A673 (cell line): ENCODE measurements around the gene CNNM3. TPM values are rescaled to one million over a fixed set of nuclear protein-coding genes. Genes with fewer than 3 reads are reported as not detected.

Experiments used
- BruUV-seq: library from RNA; stranded (reverse); fragments of 400-500 nt; replicated peaks from 2 replicates; lab custom pipeline; 2021; lab: Mats Ljungman, UMichigan
- CTCF ChIA-PET: fragments of 300-600 bp; sonication (Branson Sonifier 250); formaldehyde crosslinking; loops from one replicate; lab custom pipeline; 2022; ENCODE audit warnings: antibody characterized with exemption; lab: Charles Lee
- POLR2A ChIA-PET: fragments of 300-600 bp; sonication (Branson Sonifier 250); formaldehyde crosslinking; loops from one replicate; lab custom pipeline; 2022; ENCODE audit warnings: antibody characterized with exemption; ENCODE audit not compliant: low non-redundant PET; lab: Charles Lee
- DNase-seq: peaks from one replicate; pipeline ENCODE4 v3.0.0-alpha.2; 2015; ENCODE audit warnings: low spot score
- H3K27ac ChIP-seq: fragments of 200-600 bp; sonication (generic); 2 replicates; pipeline ENCODE4 v1.5.1; 2016; ENCODE audit warnings: mixed run types, low read depth, mild to moderate bottlenecking, mixed read lengths, antibody characterized with exemption, low read length; ENCODE audit not compliant: poor library complexity, severe bottlenecking
- H3K27me3 ChIP-seq: fragments of 200-600 bp; sonication (generic); replicated peaks from 2 replicates; pipeline ENCODE4 v1.6.1; 2017; ENCODE audit warnings: mixed run types, low read depth, mild to moderate bottlenecking, mixed read lengths, antibody characterized with exemption, low read length; ENCODE audit not compliant: insufficient read depth, poor library complexity
- H3K36me3 ChIP-seq: fragments of 200-600 bp; sonication (generic); 2 replicates; pipeline ENCODE4 v1.6.1; 2016; ENCODE audit warnings: mixed run types, mild to moderate bottlenecking, mixed read lengths, antibody characterized with exemption, low read length; ENCODE audit not compliant: insufficient read depth, poor library complexity, severe bottlenecking
- H3K4me1 ChIP-seq: fragments of 200-600 bp; sonication (generic); 2 replicates; pipeline ENCODE4 v1.6.1; 2017; ENCODE audit warnings: mixed run types, mild to moderate bottlenecking, mixed read lengths, antibody characterized with exemption, low read length; ENCODE audit not compliant: insufficient read depth, poor library complexity, severe bottlenecking
- H3K4me3 ChIP-seq: fragments of 200-600 bp; sonication (generic); 2 replicates; pipeline ENCODE4 v1.5.1; 2016; ENCODE audit warnings: low read depth, mixed run types, mild to moderate bottlenecking, mixed read lengths, low read length; ENCODE audit not compliant: poor library complexity, severe bottlenecking
- H3K9me3 ChIP-seq: fragments of 200-600 bp; sonication (generic); 2 replicates; pipeline ENCODE4 v1.6.1; 2016; ENCODE audit warnings: mixed run types, low read depth, mild to moderate bottlenecking, mixed read lengths, antibody characterized with exemption, low read length; ENCODE audit not compliant: poor library complexity, severe bottlenecking
- EZH2 ChIP-seq: fragments of 200-600 bp; sonication (generic); IDR thresholded peaks from 2 replicates; pipeline ENCODE4 v1.6.1; 2017; ENCODE audit warnings: borderline replicate concordance, low read depth, mild to moderate bottlenecking, mixed read lengths, antibody characterized with exemption, low read length; ENCODE audit not compliant: poor library complexity, severe bottlenecking
- intact Hi-C: fragments of 100-400 bp; cut with micrococcal nuclease; formaldehyde crosslinking; loops from one replicate; pipeline ENCODE4 v1.10.0; 2022; ENCODE audit not compliant: unreplicated experiment
- total RNA-seq: library from RNA; stranded (reverse); gene quantifications from 2 replicates; pipeline ENCODE4 v1.2.3, GENCODE V29; 2021
- TF ChIP-seq, protein P1 (sequence below): fragments of 300-800, 200-600 bp; sonication (generic); conservative IDR thresholded peaks from 2 replicates; pipeline ENCODE4 v1.5.1; 2017; ENCODE audit warnings: low read depth, mild to moderate bottlenecking, antibody characterized with exemption, low read length, moderate library complexity, mixed read lengths

CNNM3 gene
- total RNA-seq, 1 experiment from 2014 or later, result 20.9 TPM

GRCh38 chr2:96866149-96866548, 50.1 kb downstream of the CNNM3 start:
- H3K4me1 ChIP-seq, result peaks cover 17% of the 10 kb centered on the region
- H3K36me3 ChIP-seq, result peaks cover 55% of the 10 kb centered on the region
- intact Hi-C loops, result no loop called here
- TF ChIP-seq, protein P1, sequence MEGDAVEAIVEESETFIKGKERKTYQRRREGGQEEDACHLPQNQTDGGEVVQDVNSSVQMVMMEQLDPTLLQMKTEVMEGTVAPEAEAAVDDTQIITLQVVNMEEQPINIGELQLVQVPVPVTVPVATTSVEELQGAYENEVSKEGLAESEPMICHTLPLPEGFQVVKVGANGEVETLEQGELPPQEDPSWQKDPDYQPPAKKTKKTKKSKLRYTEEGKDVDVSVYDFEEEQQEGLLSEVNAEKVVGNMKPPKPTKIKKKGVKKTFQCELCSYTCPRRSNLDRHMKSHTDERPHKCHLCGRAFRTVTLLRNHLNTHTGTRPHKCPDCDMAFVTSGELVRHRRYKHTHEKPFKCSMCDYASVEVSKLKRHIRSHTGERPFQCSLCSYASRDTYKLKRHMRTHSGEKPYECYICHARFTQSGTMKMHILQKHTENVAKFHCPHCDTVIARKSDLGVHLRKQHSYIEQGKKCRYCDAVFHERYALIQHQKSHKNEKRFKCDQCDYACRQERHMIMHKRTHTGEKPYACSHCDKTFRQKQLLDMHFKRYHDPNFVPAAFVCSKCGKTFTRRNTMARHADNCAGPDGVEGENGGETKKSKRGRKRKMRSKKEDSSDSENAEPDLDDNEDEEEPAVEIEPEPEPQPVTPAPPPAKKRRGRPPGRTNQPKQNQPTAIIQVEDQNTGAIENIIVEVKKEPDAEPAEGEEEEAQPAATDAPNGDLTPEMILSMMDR, result no peak
- TF ChIP-seq EZH2, result no peak
- H3K4me3 ChIP-seq, result no peak overlapping the region
- no peaks in the 10 kb centered on the region for H3K9me3 ChIP-seq
- no peak for DNase-seq
- no peaks in the 10 kb centered on the region for H3K27me3 ChIP-seq
- ChIA-PET CTCF (no interaction called here), POLR2A (no interaction called here)
- no peak overlapping the region for H3K27ac ChIP-seq
- BruUV-seq, result no TSS peak

DNA sequence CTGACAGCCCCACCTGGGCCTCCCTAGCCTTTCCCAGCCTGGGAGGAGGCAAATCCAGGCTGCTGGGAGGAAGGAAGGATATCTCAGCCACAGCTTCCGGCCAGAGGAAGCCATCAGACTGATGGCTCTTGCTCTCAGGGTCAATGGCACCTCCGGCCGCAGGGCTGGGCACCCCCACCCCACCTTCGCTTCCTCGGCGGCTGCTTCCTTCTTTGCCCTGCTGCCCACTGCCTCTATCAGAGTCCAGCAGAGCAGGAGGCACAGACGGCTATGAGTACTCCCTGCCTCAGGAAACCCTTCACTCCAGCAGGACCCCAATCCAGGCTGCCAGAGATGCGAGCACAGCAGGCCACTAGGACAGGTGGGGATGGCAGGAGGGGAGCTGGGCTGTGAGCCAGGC, 50.5 kb downstream of the CNNM3 start:
- POLR2A ChIA-PET, result no interaction called here
- Histone ChIP-seq H3K27ac (no peak overlapping the region), H3K36me3 (peaks cover 51% of the 10 kb centered on the region), H3K27me3 (no peaks in the 10 kb centered on the region), H3K9me3 (no peaks in the 10 kb centered on the region), H3K4me1 (peaks cover 19% of the 10 kb centered on the region), H3K4me3 (no peak overlapping the region)
- no peak for TF ChIP-seq EZH2
- TF ChIP-seq, protein P1, result no peak
- CTCF ChIA-PET, result no interaction called here
- DNase-seq, result no peak
- no TSS peak for BruUV-seq
- intact Hi-C loops, result no loop called here

DNA sequence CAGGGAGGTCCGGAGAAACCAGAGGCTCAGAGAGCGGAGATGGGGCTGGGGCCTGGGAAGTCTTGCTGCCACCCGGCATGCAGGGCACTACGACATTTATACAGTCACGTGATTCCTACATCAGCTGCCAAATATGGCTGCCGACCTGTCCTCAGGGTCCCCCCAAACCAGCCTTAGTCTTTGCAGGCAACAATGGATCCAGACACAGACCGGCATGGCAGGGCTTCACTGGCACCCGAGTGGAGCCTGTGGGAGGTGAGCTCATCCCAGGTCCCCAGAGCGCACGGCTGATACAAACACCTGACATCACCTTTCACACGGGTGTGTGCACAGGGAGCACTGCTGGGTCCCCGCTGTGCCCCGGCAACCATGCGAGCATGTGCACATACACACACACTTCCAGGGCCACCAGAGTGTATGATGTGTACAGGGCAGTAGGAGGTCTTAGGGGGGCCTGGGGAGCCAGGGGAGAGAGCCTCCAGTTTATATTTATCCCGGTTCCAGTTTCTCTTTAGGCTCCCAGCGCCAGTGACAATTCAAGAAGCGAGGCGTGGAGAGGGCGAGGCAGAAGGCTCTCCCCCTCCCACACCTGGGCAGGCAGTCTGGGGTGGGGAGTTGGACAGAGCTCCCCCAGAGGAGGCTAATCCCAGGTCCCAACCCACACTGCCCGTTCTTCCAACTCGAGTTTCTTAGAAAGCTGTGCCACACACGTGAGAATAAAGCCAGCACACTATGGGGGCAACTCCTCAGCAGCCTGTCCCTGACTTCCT, 51.1 kb downstream of the CNNM3 start:
- Histone ChIP-seq H3K27ac (peak overlapping the region; percentile 99), H3K36me3 (peaks cover 45% of the 10 kb centered on the region), H3K4me3 (peak overlapping the region; percentile 97), H3K27me3 (no peaks in the 10 kb centered on the region), H3K9me3 (no peaks in the 10 kb centered on the region), H3K4me1 (peaks cover 19% of the 10 kb centered on the region)
- POLR2A ChIA-PET, result interaction anchor here (0.7 kb wide), 1 partner anchor 9 kb away, joined by 3 read pairs; the partner anchor contains the start of gene ANKRD39
- CTCF ChIA-PET, result no interaction called here
- TF ChIP-seq EZH2, result no peak
- TF ChIP-seq, protein P1, result no peak
- no peak for DNase-seq
- intact Hi-C loops, result no loop called here
- no TSS peak for BruUV-seq
